Activated T-cell treated with anti-CD3 and anti-CD28 coated beads for 1 hour (primary cell): Measurements from ENCODE around the gene PDE4D.
"Not testable (repeated sequence)": the region's sequence is repeated elsewhere in the genome, so short reads cannot be mapped to it uniquely, and the experiment has no call there.

Experiments used
- DNase-seq: peaks from one replicate; pipeline ENCODE4 v3.0.0-alpha.2; 2020; ENCODE audit warnings: low read depth

The PDE4D gene

GRCh38 chr5:59471463-59471862 is 422.1 kb downstream of the PDE4D start:
- DNase-seq = no peak

- no peak for DNase-seq
Observed at GRCh38 chr5:59467969-59468368, 425.6 kb downstream of the PDE4D start.

- DNase-seq = no peak
Observed at GRCh38 chr5:59466271-59466670, 427.3 kb downstream of the PDE4D start.

GRCh38 chr5:59464969-59465368 is 428.6 kb downstream of the PDE4D start:
- DNase-seq = no peak

GRCh38 chr5:59463618-59464166 is 429.8 kb downstream of the PDE4D start:
- not testable (repeated sequence) for DNase-seq

DNA sequence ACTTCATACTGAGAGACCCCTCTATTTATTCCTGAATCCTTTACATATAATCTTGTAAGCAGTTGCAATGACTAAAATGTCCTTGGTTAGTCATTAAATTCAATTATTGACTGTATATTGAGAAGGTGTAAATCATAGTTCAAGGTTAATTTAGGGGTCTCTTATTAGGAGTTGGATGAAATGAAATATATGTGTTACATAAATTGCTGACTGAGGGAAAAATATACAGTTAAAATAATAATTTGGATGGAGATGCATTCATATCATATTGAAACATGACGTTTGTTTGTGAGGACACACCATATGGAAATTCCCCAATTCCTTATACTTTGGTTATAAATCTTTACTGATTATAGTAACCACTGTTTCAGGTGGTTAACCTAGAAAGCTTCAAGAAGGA is 430.6 kb downstream of the PDE4D start:
- DNase-seq = no peak

DNA sequence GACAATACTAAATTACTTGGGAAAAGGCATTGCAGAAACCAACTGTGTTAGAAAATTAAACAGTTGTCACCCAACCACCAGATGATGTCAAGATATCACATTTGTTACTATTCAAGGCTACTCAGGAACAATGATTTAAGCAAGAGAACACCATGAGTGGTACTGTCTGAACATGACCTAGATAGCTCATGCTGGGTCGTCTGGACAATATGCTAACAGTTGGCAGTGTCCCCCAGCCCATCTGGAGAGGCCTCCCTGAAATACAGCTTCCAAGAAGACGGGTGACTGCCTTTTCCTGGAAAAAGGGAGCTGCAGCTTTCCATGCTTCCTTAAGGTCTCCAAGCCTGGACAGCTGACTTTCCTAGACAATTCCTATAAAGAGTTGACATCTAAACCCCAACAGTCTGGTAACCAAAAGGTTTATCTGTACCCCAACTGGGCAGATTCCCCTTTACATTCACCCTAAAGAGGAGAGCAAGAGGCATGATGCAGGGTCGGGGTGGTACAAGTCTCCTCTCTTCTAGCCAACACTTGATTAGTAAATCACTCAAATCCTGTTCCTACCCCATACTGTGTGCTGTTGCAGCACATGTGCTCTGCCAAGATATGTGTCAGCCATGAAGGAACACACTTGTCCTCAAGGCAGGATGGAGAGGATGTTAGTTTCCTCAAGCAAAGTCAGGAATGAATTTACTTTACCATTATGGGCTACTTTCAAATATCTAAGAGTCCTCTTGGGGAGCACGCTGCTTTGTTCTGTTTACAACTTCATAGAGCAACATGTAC is 433.0 kb downstream of the PDE4D start:
- no peak for DNase-seq

DNA sequence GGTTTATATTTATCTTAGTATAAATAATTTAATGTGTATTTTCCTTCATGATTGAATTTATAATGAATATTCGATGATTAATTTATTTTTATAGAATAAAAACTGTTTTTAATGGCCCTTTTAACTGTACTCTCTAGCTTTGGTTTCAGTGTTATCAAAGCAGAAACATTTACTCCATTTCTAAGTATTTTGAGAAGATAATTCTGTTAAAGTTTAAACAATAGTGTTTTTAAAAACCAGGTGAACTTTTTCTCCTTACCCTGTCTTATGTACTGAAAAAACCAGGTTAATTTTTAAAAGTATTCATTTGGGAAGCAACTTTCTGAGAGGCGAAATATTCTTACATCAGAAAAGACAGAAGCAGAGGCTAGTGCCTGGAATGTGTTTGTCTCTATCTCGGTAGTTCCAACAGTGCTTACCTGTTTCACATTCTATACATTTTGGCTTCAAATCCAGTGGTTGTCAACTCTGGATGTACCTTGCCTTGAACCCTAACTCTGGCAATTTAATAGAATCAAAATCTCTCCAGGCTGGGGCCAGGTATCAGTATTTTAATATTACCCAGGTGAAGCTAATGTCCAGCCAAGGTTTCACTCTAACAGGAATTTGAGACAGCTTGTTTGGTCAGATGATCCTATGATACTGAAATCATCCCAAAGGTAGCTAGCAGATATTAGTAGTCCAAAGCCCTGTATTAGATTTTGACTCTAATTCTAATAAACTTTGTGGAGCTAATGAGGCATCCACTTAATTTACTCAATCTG is 434.4 kb downstream of the PDE4D start:
- no peak for DNase-seq

GRCh38 chr5:59458321-59458720 is 435.2 kb downstream of the PDE4D start:
- no peak for DNase-seq

DNA sequence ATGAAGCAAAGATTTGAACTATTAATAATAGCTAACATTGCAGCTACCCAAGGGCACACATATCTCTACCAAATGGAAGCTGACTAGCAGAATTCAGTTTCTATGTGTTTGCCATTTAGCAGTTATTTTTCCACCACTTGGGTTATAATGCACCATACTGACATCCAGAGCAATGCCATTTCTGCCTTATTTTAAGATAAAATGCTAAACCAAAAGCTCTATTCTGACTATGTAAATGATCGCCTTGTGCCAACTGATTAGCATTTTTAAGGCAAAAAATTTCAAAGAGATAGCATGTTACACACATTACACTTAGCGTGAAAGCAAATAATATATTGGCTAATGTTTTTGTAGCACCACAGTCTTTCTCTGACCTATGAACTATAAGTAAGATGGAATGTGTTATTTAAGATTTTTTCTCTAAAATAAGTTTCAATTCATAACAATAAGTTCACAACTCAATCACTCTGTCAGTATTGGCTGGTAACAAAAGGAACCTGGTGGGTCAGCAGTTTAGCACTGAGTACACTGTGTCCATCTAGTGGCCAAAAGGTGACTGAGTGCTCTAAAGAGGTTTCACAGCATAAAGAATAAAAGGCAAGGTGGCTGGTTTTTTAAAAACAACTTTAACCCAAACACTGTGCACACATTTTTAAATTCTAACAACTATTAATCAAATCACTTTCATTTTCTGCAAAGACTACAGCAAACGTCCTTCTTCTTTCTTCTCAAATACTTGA is 443.5 kb downstream of the PDE4D start:
- DNase-seq = no peak

- no peak for DNase-seq
Observed at GRCh38 chr5:59446356-59446755, 447.2 kb downstream of the PDE4D start.

DNA sequence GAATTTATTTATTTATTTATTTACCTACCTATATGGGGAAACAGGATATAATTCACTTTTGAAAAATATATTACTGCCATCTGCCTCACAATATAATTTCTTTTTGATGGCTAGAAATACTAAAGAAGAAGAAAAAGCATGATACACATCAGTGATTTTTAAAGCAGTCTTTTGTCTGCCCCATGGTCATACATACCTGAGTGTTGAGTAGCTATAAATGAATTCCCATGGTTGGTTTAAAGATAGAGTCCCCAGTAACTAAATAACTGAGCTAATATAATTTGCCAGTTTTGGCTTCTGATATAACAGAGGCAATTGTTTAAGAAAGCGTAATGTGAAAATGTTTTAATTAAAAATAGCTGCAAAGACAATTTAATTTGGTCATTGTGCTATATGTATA is 447.8 kb downstream of the PDE4D start:
- DNase-seq = no peak

GRCh38 chr5:59439303-59439702 is 454.2 kb downstream of the PDE4D start:
- no peak for DNase-seq

DNA sequence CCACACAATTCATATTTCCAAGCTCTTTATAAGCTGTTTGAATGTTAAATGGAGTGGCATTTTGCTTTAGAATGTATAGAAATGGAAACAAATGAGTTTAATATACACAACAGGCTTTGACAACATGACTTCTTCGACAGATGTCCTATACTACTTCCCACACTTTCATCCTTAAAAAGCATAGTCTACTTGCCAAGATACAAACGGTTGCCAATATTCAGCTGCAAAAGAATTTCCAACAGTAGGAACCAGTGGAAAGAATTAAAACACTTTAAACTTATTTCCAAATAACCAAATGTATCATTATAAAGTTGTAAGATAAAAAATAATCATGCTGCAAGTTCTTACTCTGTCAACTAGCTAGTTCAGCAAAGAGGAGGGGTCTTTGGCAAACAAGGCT is 456.4 kb downstream of the PDE4D start:
- no peak for DNase-seq

- DNase-seq = no peak
Observed at GRCh38 chr5:59436364-59437148, 457.0 kb downstream of the PDE4D start.

- no peak for DNase-seq
Observed at GRCh38 chr5:59433174-59433573, 460.4 kb downstream of the PDE4D start.

DNA sequence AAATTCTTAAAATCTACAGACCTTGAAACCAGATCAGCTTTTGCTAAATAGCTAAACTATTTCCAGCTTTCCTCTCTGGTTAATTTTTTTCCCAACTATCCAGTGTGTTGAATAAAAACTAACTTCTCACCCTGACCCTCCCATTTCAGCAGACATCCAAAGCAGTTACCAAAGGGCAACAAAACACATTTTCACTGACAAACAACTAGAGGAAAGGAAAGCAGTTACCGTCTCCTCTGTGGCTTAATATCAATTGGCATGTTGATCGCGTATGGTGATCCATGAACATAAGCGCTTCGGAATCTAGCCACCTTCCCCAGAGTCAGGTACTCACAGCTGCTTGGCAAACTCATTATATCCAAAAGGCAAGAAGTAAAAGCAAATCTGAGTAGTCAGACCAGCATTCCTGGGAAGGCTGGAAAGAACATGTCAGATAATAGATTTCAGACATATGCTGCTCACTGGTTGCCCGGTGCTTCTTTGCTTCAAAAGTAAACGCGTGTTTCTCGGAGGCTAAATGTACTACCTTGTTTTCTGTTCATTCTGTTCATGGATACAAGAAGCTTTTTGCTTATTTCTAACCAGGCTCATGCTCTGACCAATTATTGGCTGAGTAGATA is 463.4 kb downstream of the PDE4D start:
- DNase-seq = no peak

DNA sequence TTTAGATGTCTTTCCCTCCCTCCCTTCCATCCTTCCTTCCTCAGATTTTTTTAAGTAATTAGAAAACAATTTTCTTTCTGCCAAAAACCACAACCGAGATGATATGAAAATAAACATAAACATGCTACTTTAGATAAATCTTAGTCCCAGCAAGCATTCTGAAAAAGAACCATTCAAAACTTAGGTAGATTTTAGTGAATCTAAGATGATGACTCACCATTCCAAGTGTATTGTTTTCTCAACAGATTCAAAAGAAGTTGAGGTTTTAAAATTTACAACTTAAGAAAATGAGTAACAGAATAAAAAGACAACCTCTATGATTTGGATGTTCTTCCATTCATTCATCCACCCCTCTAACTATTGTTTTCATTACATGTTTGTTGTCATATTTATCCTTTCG is 465.1 kb downstream of the PDE4D start:
- DNase-seq = no peak

DNA sequence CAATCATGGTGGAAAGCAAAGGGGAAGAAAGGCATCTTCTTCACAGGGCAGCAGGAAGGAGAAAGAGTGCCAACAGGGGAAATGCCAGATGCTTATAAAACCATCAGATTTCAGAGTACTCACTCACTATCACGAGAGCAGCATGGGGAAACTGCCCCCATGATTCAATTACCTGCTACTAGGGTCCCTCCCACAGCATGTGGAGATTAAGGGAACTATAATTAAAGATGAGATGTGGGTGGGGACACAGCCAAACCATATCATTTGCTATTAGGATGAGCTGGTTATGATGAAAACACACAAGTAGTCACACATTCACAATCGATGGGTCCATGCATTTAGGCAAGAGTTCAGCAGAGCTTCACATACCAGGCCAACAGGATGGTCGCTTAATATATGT is 469.0 kb downstream of the PDE4D start:
- DNase-seq = no peak

GRCh38 chr5:59423021-59423420 is 470.5 kb downstream of the PDE4D start:
- no peak for DNase-seq
